ENCODE results near the gene DUSP7.

Gene DUSP7, protein sequence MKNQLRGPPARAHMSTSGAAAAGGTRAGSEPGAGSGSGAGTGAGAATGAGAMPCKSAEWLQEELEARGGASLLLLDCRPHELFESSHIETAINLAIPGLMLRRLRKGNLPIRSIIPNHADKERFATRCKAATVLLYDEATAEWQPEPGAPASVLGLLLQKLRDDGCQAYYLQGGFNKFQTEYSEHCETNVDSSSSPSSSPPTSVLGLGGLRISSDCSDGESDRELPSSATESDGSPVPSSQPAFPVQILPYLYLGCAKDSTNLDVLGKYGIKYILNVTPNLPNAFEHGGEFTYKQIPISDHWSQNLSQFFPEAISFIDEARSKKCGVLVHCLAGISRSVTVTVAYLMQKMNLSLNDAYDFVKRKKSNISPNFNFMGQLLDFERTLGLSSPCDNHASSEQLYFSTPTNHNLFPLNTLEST

DNA sequence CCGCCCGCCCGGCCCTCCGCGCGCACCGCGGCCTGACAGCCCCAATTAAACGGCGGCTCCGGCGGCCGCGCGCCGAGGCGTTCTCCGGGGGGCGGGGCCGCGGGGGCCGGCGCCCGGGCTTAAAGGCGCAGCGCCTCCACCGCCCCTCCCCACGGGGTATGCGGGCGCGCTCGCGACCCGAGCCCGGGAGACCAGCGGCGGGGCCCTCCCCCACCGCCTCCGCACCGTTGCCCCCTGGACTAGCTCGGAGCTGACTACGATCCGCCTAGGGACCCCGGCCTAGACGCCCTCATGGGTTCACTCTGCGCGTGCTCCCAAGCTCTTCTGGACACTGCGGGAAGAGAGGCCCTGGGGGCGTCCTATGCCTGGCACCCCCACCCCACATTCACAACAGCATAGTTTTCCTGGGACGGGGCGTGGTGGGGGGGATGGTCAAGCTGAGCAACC is at the start of gene DUSP7:
TSS of gene DUSP7 (minus strand) at position 51 of the 447 bp plus-strand sequence. CDS start 205 bp downstream, outside the sequence.
- DNase-seq (ENCODE audit: low read depth in 2 of 2) = peak; percentile 62 to 72

DNA sequence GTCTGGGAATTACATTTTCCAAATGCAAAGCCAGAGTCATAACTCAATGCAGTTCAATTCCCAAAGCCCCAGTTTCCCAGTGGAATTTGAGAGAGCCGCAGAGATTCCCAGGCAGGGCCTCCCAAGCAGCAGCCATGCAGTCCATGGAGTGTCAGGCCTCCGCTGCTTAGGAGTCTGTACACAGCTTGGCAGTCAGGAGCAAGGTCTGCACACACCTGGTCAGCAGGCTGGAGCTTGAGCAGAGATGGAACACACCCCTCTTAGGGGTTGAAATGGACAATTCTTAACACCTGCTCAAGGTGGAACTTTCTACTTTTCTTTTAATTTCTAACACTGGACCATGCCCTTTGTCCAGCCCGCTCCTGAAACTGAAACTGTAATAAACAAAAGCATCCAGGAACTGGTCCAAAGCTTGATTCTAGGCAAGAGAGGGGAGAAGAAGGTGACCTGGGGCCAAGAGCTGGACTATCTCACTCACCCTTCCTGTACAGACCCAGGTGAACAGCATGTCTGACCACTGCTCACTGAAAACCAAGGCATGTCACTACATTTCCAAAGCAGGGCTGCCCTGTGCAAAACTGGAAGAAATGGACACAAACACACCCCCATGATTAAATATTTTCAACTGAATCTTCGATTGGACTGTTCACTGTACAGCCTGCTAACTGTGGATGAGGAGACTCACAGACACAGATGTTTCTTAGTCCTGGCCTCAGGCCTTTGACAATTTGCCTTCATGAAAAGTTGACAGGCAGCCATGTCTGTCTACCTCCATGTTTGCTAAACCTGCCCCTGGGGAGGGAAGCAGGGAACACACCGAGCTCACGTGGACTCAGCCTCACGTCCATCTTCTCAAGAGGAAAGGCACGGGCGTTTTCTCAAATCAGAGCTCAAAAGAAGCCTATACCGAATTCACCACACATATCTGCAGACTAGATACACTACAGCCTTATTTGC is 48.6 kb upstream of the DUSP7 start:
- no peak for DNase-seq (ENCODE audit: low read depth in 2 of 2)

DNA sequence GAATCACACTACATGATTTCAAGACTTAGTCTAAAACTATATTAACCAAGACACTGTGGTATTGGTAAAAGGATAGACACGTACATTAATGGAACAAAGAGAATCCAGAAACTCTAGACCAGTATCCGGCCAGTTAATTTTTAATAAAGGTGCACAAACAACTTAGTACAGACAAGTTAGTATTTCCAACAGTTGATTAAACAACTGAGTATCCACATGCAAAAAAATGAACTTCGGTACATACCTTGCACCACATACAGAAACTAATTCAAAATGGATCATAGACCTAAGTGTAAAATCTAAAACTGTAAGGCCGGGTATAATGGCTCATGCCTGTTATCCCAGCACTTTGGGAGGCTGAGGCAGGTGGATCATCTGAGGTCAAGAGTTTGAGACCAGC is 46.6 kb upstream of the DUSP7 start:
- no peak for DNase-seq (ENCODE audit: low read depth in 2 of 2)

DNA sequence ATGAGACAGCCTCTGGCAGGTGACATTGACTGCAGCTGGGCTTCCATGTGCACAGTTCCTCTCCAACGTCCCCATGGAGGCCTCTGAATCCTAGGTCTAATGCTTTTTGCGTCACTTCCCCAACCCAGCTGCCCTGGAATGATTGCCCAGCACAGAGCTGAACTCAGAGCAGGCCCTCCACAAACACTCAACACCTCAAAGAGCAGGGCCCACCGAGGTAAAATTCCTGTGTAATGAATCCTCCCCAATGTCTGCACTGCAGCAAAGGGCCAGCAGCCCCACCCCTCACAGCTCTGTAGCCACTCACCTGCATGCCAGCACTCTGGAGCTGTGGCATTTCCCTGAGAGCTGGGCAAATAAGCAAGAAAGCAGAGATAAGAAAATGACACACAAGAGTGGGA is 42.6 kb upstream of the DUSP7 start:
- DNase-seq (ENCODE audit: low read depth in 2 of 2) = no peak

DNA sequence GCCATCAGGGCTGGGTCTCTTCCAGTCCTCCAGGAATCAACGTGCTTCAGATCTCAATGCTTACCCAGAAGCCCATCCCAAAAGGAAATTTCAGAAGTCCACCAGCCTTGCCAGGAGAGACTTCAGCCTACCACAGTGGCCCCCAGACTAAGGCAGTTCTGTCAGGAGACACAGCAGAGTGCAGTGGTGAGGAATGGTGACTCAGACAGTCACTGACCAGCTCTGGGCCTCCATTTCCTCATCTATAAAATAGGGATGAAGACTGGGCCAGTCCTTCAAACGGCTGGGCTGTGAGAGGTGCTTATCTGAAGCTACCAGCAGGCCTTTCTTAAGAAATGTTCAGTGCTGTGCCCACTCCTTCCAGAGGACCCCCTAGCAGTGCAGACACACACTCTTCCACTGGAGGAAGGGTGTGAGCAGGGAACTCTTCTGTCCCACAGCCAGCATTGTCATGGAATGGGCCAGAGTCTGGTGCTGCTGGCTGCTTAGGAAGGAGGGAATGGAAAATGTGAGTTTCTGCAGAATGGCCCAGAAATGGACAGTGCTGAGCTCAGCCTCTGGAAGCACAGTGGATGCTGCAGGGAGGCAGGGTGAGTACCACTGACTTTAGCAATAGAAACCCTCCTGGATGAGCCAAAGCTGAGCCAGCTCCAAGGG is 41.6 kb upstream of the DUSP7 start:
- DNase-seq (ENCODE audit: low read depth in 2 of 2) = no peak

DNA sequence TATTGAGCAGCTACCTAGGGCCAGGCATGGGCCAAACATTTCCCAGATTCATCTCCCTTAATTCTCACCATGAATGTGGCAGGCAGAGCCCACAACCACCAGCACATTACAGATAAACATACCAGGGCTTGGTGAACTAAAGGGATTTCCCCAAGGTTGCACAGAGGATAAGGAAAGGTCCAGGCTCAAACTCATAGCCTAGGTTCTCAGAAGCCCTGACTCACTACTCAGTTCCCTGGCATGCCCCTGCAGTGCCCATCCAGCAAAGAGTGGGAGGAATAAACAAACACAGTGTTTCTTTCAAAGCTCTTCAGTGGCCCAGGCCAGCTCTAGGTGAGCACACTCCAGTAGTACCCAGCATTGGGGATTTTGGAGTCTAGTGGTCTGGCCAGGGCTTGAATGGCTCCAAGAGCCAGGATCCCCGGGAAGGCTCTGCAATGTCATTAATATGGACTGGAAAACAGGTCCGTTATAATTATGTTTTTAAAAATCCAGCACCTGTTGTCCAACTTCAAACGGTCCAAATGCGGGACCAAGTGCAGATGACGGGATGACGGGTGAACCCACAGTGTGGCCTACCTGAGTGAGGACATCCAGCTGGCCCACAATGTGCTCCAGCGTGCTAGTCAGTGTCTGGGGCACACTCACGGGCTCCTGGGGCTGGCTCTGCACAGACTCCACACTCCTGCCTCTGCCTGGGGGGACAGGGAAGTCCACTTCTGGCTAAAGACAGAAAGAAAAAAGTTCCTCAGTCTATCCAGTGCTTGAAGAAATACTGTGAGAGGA is 39.8 kb upstream of the DUSP7 start:
- DNase-seq (ENCODE audit: low read depth in 2 of 2) = no peak

DNA sequence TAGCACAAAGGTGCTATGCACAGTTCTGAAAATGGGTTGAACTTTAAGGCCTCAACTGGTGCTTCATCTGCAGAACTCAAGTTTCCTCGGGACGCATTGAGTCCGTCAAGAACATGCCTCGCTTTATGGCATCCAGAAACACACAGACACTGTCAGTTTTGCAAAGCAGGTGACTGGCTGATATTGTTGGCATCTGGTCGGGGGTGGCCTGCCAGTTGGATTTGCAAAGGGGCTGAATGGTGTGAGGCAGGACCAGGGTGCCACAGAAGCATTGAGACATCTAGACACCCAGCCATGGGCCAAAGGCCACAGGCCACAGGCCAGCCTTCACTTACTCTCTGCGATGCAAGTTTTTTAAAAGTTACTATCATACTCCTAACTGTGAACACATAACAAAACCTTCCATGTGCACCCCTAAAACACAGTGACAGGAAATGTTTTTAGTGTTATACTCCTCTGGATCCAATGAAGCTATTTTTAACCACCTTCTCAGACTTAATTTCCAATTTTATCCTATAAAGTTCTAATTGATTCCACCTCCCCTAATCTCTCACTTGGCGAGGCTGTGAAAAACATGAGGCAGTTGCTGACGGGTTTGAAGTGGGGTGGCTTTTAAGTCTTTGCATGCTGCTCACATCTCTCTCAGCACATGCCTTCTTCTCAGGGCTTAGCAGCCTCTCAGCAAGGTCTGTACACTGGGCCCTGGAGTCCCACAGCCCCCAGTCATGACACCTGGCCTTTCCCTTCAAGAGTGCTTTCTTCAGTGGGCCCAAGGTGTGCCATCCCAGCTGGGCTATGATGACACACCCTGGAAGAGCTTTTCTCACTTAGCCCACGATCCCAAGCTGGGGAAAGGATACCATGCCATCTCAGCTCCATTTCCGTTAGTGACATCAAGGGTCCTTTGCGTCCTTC is 38.5 kb upstream of the DUSP7 start:
- no peak for DNase-seq (ENCODE audit: low read depth in 2 of 2)

DNA sequence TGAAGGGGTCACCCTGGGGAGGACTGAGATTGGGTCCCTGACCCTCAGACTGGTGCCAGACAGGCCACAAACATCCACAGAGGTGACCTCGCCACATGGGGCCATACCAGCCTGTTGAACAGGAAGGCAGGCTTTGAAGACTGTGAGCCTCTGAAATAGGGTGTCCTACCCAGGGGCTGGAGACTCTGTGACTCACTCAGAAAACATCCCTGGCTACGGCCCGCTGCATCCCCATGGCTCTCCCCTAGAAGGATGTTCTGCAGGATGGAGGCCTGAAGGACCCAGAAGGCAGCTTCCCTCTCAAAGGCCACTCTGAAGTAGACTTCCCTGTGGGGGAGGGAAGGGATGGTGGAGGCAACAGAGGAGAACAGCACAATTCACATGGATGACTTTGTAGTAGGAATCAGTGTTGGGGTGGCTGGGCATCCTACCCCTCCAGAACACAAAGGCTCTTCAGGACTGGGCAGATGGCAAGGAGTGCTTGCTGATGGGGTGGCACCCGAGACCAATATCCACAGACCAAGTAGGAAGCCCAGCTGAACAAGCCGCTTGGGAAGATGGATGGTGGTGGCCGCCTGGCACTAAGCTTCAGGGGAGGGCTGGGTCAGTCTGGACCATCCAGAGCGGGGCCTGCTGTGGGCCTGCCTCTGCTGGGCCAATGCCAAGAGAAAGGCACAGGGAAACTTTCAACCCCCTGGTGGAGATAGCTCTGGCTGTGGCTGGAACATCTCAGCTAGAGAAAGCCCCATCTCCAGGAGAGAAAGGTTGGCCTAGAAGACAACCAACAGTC is 37.6 kb upstream of the DUSP7 start:
- DNase-seq (ENCODE audit: low read depth in 2 of 2) = no peak

DNA sequence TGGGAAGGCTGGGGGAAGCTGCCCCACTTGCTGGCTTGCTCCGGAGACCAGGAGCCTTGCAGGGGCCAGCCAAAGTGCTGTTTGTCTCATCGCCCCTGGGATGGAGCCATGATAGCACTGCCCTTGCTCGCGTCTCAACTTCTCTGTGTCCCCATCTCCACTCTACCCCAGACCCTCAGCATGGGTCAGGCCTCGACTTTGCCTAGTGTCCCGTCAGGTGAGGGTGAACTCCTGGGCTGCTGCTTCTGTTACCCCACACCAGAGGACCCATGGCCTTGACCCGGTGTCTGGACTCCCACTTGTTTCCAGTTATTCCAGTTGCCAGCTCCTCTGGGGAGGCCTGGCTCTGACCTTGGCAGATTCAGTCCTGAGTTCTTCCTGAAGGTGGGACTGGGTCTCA is 36.5 kb upstream of the DUSP7 start:
- no peak for DNase-seq (ENCODE audit: low read depth in 2 of 2)

DNA sequence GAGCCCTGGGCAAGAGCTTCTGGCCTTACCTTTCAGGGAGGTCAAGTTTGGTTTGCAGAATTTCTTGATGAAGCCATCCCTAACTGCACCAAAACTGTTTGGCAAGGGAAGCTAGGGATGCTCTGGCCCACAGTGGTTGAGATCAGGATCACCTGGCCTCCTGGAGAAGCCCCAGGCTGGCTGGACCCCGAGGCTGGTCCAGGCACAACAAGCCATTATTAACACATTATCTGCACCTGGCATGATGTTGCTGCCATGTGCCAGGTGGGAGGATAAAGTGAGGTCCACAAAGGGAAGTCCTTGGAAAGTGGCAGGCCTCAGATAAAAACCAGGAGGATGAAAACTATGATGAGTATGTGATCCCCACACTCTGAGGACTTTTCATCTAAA is 35.9 kb upstream of the DUSP7 start:
- DNase-seq (ENCODE audit: low read depth in 2 of 2) = no peak

DNA sequence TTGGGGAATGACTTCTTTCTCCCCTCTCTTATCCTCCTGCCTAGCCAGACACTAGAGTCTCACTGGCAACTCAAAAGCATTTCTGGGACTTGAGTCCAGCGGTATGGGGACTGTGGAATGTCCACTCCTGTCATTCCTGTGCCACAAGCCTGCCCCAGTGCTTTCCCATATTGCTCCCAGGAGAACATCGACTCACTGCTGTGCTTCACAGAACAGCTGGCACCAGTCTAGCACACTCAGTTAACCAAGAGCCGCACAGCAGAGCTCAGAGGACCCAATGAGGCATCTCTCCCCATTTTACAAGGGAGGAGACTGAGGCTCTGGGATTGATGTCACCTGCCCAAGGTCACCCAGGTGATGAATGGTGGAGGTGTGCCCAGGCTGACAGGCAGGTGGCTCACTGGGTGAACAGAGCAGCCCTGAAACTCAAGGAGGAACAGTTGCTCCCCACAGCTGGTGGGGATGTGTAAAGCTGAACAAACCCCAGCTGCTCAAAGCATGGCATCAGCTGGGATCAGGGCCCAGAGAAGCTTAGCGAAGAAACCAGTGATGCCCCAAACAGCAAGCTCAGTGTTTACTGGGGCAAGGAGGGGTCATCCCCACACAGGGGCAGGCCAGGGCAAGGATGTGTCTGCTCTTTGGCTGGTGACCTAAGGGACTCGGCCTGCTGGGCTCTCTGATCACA is 35.4 kb upstream of the DUSP7 start:
- DNase-seq (ENCODE audit: low read depth in 2 of 2) = no peak

DNA sequence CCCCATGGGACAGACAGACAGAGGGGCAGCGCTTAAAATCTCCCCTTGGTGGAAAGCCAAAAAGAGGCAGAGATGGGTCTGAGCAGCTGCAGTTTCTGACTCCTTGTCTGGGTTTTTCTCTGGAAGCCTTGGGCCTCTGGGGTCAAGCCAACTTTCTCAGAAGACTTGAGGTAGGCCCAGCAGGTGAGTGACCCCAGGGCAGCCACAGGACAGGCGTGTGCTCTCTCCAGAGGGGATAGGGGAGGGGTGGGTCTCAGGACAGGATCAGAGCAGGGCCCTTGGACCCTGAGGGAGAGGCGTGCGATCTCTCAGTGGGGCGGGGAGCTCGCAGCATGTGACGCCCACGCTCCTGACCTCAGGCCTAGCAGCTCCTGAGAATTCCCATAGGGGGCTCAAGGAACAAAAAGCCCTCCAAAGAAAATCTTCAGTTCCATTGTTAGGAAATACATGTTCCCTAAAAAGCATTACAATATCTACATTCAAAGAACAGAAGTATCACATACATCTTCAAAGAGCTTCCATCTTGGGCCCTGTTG is 34.6 kb upstream of the DUSP7 start:
- no peak for DNase-seq (ENCODE audit: low read depth in 2 of 2)

DNA sequence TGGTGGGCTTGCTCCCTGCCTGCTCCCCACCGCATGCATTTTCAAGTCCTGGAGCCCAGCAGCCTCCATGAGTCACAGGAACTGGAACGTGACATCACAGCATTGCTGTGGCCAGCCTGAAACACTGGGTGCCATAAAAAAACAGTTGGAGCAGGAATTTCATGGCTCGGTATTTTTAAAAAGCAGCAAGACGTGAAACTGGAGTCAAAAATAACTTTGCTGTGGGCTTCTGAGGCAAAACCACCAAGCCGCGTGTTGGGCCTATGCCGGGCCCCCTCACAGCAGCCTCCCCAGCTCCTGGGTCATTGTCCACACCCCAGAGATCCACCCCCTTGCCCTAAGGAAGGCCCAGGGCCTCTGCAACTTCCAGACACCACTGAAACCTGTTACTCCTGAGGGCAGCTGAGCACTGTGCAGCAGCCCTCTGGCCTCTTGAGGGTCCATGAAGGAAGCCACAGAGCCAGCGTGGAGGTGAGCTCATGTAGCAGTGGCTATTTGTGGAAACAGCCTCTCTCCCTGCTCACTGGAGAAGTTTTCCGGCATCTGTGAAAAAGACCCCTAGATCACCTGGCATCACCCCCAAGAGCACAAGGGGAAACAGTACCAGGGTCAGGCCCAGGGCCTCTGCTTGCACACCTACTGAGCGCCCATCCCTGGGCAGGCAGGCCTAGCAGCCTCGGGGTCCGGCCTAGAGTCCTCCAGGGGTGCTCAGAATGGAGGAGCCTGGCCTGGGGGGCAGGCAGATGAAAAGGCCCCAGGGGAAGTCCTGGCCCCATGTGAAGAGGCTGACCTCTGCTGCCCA is 34.0 kb upstream of the DUSP7 start:
- no peak for DNase-seq (ENCODE audit: low read depth in 2 of 2)

DNA sequence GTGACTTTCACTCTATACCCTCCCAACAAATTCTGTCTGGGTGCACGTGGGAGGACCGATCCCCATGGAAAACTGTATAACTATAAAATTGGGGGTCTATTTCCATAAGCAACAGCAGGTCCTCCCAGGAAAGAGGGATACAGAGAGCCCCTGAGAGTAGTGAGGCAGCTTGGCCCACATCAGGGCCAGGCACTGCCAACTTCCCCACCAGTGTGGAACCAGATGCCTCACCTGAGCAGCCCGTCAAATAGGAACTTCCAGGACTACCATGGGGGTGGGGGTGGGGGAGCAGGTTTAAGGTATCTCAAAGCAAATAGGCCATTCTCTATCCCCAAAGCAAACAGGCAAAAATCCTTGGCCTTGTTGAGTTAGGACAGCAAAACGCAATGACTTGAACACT is 33.3 kb upstream of the DUSP7 start:
- DNase-seq (ENCODE audit: low read depth in 2 of 2) = no peak

DNA sequence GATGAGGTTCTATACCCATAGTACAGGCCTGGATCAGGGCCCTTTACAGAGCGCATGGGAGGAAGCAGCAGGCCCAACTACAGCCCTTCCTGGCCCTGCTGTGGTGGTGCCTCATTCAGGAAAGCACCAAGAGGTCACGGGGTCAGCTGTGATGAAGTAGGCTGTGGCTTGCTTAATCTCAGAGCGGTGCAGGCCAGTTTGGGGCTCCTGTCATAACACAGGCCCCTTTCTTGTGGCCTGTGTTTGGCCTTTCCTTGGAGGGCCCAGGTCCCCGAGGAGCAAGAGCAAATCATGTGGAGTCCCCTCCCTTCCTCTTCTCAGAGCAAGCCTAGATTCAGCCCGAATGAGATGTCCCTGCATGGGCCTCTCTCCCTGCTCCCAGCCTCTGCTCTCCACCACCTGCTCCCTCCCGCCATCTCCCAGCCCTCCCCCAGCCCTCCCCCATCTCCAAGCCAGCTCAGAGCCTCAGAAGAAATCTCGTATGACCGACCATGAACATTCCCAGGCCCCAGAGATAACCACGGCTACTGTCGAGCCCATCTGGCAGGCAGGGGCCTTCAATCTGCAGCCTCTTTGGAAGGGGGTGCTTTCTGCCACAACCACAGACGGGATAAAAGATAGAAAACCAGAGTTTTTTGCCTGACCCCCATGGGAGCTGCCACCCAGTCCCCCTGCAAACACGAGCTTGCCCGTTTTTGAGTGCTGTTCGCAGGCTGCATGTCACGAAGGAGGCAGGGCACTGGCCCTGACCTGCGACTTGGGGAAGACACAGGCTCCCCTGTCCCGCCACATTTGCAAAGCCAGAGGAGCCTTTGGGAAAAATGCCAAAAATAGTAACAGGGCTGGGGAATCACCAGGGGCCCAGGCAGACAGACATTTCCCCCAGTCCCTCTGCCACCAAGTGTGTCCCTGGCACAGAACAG is 32.3 kb upstream of the DUSP7 start:
- no peak for DNase-seq (ENCODE audit: low read depth in 2 of 2)

DNA sequence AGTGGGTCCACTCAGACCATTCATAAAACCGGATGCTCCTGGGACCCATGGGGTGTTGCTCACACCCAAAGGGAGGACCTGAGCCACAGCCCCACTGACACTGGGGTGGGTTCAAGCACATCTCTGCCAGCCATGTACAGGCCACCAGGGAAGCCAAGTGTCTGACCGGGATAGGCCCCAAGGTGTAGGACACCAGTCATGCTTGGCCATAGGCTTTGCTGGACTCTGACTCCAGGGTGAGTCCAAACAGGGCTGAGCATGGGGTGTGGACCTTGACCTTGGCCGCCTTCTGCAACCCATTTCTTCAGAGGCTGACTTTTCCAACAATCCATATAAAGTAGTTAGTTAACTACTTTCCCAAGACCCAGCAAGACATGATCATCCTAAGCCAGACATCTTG is 31.4 kb upstream of the DUSP7 start:
- DNase-seq (ENCODE audit: low read depth in 2 of 2) = no peak

All from stimulated activated CD8-positive, alpha-beta memory T cell treated with anti-CD3 and anti-CD28 coated beads, Interleukin-2, amount 100 ng/mL, for 48 hours (primary cell).